NCI-H2081 treated with DMSO at 0.1 percent for 48 hours (cell line): Measurements from ENCODE around the gene ATXN7L1.

Experiments
- DNase-seq: peaks from one replicate; lab custom pipeline; 2025; lab: John Stamatoyannopoulos, UW

ATXN7L1 gene

GRCh38 chr7:105580022-105580740 lies 296.2 kb downstream of the ATXN7L1 start:
- no peak for DNase-seq

GRCh38 chr7:105578496-105578895 lies 297.9 kb downstream of the ATXN7L1 start:
- DNase-seq = no peak

DNA sequence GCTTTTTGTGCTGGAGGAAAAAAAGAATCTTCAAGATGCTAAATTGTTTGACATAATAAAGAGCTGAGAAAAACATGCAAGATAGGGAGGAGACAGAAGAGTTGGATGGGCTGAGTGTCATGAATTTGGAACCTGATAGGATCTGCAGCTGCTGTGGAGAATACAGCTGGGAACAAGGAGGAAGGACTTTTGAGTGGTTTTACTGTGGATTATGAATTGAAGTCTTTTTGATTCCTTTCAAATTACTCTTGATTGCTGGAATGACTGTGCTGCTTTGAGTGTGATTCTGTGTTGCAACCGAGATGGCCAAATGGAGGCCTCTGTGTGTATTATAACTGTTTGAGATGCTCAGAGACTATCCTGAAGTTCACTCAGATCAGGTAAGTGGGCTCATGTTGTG lies 299.1 kb downstream of the ATXN7L1 start:
- DNase-seq = no peak

GRCh38 chr7:105571891-105572290 lies 304.5 kb downstream of the ATXN7L1 start:
- no peak for DNase-seq

GRCh38 chr7:105567821-105568220 lies 308.6 kb downstream of the ATXN7L1 start:
- DNase-seq = no peak

DNA sequence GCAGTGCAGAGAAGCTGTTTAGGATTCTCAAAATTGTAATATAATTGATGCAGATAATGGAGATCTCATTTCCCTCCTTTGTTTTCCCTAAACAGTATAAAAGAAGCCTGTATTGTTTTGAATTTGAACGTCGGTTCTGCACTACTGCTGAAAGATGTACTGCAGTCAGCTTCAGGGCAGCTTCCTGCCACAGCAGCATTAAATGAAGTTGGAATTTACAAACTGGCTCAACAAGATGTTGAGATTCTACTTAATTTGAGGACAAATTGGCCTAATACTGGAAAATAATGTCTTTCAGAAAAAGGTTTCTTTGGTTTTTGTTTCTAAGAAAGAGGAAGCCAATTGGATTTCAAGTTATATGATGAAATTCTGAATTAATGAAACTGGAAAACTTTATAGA lies 309.4 kb downstream of the ATXN7L1 start:
- DNase-seq = no peak

GRCh38 chr7:105565190-105565589 lies 311.2 kb downstream of the ATXN7L1 start:
- no peak for DNase-seq

DNA sequence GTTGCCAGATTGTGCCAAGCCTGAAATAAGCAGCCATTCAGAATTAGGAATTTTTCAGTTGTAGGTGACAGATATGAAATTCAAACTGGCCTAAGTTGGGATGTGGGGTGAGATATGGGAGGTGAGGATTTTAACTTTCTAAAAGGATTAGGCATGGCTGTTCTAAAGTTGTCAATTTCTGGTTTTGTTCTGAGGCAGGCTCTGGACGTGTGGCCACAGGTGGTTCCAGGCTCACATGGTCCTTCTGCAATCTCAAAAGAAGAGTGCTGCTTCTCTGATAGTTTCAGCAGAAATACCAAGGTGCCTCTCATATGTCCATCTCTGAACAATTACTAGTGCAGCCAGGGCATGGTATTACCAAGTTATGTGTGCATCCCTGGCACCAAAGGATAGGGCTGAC lies 316.5 kb downstream of the ATXN7L1 start:
- no peak for DNase-seq
